Stimulated activated CD4-positive, alpha-beta T cell treated with anti-CD3 and anti-CD28 coated beads, Interleukin-1b, Interleukin-23, amount 100 ng/mL, for 4 hours (primary cell): ENCODE data around the gene FANCE.

Experiments
- DNase-seq, 2 donors: peaks; one replicate each; pipeline ENCODE4 v3.0.0-alpha.2; 2020; ENCODE audit warnings: low read depth in 2 of 2

The FANCE gene, protein sequence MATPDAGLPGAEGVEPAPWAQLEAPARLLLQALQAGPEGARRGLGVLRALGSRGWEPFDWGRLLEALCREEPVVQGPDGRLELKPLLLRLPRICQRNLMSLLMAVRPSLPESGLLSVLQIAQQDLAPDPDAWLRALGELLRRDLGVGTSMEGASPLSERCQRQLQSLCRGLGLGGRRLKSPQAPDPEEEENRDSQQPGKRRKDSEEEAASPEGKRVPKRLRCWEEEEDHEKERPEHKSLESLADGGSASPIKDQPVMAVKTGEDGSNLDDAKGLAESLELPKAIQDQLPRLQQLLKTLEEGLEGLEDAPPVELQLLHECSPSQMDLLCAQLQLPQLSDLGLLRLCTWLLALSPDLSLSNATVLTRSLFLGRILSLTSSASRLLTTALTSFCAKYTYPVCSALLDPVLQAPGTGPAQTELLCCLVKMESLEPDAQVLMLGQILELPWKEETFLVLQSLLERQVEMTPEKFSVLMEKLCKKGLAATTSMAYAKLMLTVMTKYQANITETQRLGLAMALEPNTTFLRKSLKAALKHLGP

DNA sequence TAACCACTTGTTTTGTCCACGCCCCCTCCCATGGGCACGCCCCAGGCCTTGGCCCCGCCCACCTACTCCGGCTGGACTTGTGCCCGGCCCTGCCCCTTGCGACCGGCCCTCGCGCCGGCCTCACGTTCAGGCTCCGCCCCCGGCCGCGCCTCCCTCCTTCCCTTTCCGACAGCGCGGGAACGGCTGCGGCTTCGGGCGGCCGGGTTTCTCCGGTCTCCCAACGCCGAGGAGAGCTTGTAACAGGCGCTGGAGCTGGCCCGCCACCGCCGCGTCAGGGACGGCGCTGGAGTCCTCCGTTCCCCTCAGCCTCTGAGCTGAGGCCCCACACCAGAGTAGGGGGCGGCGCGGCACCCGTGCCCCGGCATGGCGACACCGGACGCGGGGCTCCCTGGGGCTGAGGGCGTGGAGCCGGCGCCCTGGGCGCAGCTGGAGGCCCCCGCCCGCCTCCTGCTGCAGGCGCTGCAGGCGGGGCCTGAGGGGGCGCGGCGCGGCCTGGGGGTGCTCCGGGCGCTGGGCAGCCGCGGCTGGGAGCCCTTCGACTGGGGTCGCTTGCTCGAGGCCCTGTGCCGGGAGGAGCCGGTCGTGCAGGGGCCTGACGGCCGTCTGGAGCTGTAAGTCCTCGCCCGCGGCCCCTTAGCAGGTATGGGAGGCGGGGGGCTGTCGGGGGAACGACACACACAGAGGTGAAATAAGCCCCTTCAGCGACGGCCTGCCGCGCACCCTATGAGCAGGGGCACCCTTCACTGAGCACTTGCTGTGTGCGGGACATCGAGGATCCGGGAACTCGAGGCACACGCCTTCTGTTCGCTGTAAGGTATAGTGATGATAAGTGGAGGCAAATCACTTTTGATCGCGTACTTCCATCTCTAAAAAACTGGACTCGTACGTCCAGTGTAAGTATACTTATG is at the start of gene FANCE:
Gene FANCE, plus strand, starts transcription at position 156 of the 908 bp plus-strand sequence. Its CDS starts 208 bp downstream, at position 364.
- peak; percentile 78 to 93 for DNase-seq

- DNase-seq: no peak
These were observed 49.3 kb upstream of the FANCE start for GRCh38 chr6:35402856-35403191.

DNA sequence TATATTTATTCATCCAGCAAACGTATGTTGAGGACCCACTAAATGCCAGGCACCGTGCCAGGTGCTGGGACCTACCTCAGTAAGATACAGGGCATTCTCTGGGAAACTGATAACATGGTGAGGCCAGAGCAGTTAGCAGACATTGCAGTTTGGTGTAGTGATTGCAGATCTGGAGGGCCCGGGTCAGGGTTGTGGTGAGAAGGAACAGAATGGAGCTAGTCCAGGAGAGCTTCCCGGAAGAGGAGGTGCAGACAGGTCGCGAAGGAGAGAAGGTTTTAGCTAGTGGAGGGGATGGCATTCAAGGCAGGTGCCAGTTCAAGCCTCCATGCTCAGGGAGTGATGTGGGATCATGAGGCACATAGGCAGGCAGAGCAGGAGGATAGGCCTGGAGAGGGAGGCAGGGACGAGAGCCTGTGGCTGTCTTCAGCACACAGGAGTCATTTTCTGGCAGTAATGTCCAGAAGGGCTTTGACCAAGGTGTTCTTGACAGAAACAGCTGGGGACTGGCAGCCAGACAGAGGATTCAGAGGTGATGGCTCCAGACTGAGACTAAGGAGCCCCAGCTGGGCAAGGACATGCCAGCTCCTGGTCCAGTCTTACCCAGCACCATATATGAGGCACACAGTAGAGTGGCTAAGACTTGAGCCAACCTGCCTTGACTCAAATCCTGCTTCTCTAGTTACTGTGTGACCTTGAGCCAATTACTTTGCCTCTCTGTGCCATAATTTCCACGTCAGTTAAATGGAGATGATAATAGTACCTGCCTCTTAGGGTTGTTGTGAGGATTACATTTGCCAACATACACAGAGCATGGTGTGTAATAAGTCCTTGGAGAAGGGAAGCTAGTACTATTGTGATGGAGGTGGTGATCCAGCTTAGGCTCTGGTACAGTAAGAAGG is 48.3 kb upstream of the FANCE start:
- DNase-seq: no peak

GRCh38 chr6:35406711-35407485 is 45.2 kb upstream of the FANCE start:
- no peak for DNase-seq

DNA sequence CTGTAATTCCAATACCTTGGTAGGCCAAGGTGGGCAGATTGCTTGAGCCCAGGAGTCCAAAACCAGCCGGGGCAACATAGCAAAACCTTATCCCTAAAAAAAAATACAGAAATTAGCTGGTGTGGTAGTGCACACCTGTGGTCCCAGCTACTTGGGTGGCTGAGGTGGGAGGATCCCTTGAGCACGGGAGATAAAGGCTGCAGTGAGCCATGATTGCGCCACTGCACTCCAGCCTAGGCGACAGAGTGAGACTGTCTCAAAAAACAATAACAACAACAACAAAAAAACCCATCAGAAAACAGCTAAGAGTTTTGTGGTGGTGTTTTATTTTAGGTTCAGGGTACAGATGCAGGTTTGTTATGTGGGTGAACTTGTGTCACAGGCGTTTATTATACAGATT is 42.9 kb upstream of the FANCE start:
- DNase-seq: no peak

DNA sequence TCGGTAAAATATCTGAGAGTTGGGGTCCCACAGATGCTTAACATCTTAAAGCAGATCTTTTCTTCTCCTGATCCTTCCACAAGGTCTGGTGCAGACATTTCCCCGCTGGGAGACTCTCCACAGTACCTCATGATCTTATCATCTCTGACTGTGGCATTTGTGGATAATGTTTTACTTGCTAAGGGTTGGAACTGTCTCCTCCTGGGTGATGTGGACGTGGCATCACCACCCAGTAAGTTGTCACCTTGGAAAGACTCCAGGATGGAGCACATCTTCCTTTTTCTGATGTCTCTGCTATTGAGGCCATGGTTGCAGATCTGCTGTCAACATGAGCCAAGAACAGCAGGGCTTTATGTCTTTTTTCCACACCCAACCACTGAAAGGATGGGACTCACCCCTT is 42.0 kb upstream of the FANCE start:
- no peak for DNase-seq

DNA sequence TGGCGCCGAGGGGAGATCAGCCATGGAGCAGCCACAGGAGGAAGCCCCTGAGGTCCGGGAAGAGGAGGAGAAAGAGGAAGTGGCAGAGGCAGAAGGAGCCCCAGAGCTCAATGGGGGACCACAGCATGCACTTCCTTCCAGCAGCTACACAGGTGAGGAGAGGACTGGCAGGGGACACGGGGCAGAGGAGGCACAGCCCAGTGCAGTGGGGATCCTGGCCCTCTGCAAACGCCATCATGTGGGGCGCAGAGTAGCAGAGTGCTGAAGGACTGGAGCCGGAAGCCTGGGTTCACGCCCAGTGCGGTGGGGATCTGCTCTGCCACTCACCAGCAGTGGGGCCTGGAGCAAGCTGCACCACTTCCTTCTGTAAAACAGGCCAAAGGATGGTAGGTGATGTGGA is 41.1 kb upstream of the FANCE start:
- no peak for DNase-seq

DNA sequence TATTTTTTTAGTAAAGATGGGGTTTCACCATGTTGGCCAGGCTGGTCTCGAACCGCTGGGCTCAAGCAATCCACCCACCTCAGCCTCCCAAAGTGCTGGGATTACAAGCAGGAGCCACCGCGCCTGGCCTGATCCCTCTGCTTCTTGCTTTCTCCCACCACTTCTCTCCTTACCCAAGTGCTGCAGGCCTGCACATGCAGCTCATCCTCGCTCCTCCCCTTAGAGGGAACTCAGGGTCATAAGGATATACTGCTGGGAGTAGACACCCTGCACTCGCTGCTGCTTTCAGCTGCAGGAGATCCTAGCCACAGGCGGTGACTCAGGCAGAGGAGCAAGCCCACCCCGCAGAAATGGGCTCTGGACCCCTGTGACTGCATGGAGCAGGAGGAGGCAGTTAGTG is 40.0 kb upstream of the FANCE start:
- DNase-seq: no peak

- no peak for DNase-seq
These were observed 38.2 kb upstream of the FANCE start for GRCh38 chr6:35413911-35414310.

DNA sequence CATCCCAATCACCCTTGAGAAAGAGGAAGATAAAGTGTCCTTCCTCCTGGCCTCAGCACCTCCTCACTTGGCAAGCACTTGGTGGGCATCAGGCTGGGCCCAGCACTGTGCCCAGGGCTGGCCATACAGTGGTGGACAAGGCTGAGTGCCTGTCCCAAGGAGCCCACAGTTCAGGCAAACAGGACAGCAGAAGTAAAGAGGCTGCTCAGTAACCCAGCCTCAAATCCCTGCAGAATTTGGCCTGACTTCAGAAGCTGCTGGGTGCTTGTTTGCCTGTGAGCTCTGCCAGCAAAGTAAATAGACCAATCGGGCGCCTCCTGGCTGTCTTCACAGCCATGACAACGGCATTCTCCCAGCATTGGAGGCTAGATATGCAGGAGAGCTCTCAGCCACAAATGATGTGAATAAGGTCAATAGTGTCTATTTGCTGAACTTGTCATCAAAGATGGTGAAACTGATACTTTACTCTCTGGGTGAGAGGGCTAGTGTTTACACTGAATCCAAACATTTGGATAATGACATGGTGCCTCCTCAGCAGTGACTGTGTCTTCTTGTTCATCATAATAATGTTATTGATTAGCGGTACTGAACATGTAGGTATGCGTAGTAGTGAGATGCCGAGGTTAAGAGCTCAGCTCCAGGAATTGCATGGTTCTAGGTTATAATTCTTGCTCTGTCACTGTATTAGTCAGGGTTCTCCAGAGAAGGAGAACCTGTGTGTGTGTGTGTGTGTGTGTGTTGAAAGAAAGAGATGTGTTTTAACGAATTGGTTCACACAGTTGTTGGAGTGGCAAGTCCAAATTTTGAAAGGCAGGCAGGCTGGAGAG is 36.9 kb upstream of the FANCE start:
- DNase-seq: no peak

DNA sequence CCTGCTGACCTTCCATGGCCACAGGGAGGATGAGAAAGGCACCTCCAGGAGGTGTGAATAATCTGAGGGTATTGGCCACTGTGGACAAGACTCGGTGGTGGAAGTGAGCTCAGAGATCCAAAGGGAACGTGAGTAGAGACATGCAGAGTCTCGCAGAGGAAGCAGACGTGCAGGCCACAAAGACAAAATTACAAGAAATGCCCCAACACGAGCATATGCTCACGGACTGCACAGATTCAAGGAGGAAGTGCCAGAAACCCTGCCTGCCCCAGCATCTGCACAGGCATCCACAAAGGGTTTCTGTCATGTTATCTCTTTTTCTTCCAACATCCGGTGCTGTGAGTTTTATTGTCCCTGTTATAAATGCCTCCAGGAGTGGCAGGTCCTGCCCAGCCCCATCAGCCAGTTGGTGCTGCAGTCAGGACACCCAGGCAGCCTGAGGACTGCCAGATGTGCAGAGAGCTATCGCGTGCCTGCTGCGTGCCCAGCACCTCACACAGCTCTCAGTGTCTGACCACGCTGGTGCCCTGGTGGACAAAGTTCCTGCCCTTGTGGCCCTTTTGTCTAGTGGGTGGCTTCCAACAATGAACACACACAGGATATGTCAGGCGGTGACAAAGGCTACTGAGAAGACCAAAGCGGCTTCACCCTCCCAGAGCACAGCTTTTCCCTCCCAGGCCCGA is 34.0 kb upstream of the FANCE start:
- DNase-seq: no peak

DNA sequence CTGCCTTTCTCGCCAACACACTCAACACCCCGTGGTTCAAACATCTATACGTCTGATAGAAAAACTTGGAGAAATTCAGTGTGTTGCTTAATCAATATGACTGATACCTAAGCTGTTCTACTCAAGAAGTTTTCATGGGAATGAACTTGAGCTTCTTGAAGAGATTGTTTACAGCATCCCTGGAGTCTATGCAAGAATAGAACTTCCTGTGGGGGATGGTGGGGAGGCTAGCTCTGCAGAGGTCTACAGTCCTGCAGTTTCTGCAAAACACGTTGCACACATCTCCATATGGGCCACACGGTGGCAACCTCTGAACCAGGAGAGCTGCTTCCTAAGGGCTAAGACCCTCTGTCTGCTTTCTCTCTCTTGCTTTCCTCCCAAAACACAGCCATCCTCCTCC is 32.7 kb upstream of the FANCE start:
- DNase-seq: no peak

DNA sequence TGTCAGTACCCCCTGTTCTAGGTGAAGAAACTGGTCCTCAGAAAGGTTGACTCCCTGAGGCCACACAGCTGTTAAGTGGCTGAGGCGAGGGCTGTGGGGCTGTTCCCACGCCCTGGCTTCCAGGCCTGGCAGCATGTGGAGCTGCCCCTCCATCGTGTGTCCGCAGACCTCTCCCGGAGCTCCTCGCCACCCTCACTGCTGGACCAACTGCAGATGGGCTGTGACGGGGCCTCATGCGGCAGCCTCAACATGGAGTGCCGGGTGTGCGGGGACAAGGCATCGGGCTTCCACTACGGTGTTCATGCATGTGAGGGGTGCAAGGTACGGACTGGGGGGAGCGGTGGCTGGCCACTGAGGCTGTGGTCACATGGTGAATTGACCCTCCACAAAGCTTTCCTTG is 32.2 kb upstream of the FANCE start:
- DNase-seq: no peak

- no peak for DNase-seq
These were observed 26.9 kb upstream of the FANCE start for GRCh38 chr6:35425284-35425683.

DNA sequence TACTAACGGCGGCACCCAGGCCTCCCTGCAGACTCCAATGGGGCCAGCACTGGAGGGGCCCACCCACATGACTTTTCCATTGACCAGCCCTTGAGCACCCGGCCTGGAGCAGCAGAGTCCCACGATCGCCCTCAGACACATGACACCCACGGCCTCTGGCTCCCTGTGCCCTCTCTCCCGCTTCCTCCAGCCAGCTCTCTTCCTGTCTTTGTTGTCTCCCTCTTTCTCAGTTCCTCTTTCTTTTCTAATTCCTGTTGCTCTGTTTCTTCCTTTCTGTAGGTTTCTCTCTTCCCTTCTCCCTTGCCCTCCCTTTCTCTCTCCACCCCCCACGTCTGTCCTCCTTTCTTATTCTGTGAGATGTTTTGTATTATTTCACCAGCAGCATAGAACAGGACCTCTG is 26.1 kb upstream of the FANCE start:
- DNase-seq: no peak

GRCh38 chr6:35427435-35427834 is 24.7 kb upstream of the FANCE start:
- no peak for DNase-seq

- DNase-seq: no peak
These were observed 24.3 kb upstream of the FANCE start for GRCh38 chr6:35427851-35428321.

DNA sequence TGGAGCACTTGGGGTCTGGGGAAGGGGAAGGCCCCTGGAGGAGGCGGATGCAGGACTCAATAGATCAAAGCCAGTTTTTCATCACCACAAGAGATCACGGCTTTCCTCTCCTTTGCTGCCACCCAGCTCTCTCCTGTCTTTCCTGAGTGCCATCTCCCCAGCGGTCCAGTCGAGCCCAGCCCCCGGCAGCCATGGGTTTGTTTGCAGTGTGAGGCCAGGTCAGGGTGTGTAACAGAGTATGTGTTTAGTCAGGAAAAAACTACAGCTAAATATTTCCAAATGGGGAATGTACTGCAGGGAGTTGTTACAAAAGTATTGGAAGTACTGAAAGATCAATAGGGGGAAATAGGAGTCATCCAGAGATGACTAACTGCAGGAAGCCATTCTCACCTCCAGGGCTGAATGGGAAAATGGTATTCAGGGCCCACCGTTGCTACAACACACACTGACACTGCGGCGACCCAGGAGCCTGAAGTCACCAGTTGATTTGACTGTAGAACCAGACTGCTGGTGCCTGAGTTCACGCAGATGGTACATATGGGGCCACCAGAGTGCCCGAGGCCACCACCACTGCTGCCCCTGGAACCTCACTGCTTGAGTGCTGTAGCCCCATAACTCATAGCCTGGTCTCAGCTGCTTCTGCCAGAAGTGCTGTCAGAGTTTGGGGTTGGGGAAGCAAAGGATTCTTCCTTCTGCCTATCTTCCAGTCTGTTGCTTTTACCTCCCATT is 23.6 kb upstream of the FANCE start:
- DNase-seq: no peak

DNA sequence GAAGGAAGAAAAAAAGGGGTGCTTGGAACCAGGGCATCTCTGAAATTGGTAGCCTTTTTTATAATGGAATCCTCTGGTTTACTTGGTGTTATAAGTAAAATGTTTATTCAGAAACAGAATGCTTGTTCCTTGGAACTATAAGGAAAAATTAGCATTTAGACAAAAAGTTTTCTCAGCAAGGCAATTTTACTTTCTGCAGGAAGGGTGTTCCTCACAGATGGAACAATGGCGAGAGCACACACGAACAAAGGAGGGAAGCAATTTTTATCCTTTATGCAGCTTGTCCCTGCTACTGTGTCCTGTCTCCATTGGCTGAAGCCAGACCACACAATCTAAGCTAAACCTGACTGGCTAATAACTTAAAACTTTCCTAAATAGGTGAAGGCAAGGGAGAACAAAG is 22.7 kb upstream of the FANCE start:
- DNase-seq: no peak
